NCI-H460 (cell line): ENCODE results near the gene HPSE2. TPM values are rescaled to one million over a fixed set of nuclear protein-coding genes. Genes with fewer than 3 reads are reported as not detected.
"Not testable (repeated sequence)": the region's sequence is repeated elsewhere in the genome, so short reads cannot be mapped to it uniquely, and the experiment has no call there.

Source experiments
- DNase-seq: peaks from one replicate; pipeline ENCODE4 v3.0.0-alpha.2; 2016; ENCODE audit warnings: low read depth; ENCODE audit errors: extremely low read depth
- total RNA-seq: library from RNA; depleted of rRNA; stranded (reverse); fragments of >200 nt; shearing (Covaris generic); gene quantifications from 2 replicates; pipeline ENCODE4 v1.2.3, GENCODE V29; 2014

Gene HPSE2
- total RNA-seq, 1 experiment from 2014 or later, result not detected

DNA sequence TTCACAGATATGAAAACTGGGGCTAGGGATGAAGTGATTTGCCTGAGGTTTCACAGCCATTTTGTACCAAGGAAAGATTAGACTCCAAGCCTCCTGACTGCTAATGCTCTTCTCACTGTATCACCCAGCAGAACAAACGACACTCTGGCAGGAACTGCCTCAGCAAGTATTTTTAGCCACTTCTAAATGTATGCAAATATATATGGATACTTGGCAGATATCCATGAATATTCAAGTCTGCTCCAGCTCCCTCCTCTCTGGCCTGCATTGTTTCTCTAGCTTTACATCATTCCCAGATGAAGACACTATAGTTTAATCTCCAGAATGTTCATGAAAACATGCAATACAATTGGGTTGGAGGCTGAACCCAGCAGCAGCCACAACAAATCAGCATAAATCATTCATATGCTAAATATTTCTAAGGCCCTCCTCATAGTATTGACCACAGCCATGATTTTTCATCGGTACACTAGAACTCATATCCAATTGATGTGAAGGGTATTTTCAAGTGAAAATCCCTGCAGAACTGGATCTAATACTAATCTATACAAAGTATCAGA lies 65.5 kb downstream of the HPSE2 start:
- DNase-seq, result no peak

GRCh38 chr10:99161165-99161564 lies 74.5 kb downstream of the HPSE2 start:
- DNase-seq, result no peak

- no peak for DNase-seq
Observed at GRCh38 chr10:99143651-99144050, 92.0 kb downstream of the HPSE2 start.

DNA sequence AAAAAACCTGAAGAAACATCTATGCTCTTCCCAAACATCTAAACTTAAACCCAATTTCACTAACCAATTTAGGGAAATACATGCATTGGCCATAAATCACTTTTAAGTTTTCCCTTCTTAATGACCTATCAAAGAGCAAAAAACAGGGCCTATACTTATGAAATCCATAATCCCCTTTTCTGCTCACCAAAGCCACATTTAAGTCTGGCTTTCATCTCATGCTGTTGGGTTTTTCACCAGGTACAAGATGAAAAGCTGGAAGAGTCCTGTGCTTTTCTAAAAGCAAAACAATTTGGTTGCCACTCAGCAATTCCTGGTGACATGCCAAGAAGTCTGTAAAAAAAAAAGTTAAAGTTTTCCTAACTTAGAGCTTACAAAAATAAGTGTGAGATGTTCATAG lies 92.6 kb downstream of the HPSE2 start:
- no peak for DNase-seq

GRCh38 chr10:99132897-99133296 lies 102.8 kb downstream of the HPSE2 start:
- not testable (repeated sequence) for DNase-seq

DNA sequence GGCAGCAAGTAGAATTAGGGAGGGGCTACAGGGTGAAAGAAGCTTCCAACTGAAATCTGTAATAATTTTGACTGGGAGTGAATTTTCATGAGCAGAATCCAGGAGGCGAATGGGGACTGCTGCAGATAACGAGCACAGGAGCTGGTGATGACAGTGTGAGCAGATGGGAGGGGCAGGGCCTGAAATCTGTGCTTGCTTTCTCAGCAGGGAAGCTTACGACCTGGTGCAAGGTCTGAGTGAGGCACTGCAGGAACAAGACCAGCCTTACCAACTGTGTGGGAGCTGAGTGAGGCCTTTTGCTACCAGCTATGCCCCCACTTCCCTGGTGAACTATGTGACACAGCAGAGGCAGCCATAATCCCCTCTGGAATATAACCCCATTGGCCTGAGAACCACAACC lies 109.8 kb downstream of the HPSE2 start:
- no peak for DNase-seq

DNA sequence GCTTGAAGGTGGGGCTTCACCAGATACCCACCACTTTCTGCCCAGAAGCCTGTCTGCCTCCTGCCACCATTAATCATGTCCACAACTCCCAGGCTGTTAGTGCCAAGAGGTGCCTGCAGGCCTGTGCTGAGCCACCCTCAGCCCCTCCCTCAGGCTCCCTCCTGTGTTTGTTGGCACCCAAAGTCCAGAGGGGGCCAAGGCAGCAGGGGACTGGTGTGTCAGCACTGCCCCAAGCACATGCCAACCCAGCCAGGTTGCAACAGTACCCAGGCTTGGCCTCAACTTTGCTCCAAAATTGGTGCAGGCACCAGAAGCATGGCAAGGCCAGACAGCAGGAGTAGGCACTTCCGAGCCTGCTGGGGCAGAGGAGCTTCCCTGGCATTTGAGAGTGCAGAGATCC lies 111.3 kb downstream of the HPSE2 start:
- no peak for DNase-seq

DNA sequence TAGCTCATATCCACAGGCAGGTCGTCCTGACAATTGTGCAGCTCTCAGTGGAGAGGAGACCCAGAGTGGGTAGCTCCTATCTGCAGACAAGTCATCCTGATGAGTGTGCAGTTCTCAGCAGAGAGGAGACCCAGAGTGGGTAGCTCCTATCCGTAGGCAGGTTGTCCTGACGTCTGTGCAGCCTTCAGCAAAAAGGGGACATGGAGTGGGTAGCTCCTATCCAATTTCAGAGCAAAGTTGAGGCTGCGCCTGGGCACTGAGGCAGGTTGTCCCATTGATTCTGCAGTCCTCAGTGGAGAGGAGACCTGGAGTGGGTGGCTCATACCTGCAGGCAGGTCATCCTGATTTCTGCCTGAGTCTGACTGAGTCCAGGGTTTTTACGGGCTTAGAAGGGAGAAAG lies 111.8 kb downstream of the HPSE2 start:
- DNase-seq, result no peak

- DNase-seq, result no peak
Observed at GRCh38 chr10:99123336-99123735, 112.3 kb downstream of the HPSE2 start.

- no peak for DNase-seq
Observed at GRCh38 chr10:99119258-99119748, 116.3 kb downstream of the HPSE2 start.

DNA sequence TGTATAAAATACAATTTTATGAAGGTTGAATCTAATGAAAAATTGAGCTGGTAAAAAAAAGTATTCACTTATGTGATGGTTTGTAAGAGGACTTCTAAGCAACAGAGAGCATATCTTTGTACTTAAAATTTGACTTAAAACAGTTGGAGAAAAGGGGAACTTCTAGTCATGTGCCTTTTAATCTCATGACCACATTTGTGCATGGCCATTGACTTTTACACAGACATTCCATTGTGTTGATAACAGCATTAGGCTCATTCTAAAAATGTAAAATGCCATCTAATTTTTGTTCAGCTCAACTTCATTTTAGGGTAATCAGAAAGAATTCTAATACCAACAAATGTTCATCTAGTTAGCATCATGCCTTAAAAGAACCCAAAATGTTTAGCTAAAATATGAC lies 119.9 kb downstream of the HPSE2 start:
- no peak for DNase-seq

DNA sequence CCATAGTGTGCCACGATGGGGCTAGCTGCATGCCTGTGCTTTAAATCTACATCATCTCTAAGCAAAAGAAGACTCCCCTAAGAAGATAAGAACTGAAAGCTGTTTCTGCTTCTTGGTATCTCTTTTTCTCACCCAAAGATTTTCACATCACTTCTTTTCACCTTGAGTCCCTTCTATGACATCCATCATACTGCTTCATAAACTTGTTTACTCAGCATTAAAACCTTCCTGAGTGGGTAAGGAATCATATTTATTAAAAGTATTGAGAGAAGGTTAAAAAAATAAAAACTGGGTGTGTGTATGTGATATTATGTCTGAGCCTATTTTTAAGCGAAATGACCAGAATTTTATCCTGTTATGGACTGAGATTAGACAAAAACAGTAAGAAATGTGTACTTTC lies 150.3 kb downstream of the HPSE2 start:
- DNase-seq, result no peak

DNA sequence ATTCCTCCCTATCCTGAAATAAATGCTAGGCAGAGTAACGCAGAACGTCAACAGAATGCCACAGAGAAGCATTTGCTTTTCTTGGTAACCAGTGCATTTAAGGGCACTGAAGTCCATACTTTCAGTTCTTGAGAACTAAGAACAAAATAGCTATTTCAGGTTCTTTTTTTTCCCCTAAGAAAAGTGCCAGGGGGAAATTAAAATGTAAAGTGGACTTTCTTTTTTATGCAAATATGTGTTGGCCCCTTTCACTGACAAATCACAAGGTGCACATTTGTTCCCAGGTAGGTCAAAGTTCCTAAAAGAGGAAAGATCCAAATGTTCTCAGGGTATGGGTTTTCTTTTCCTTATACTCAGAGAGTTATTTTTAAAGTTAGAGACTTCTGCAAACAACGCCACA lies 151.5 kb downstream of the HPSE2 start:
- DNase-seq, result no peak

- DNase-seq, result no peak
Observed at GRCh38 chr10:99080275-99080945, 155.2 kb downstream of the HPSE2 start.

DNA sequence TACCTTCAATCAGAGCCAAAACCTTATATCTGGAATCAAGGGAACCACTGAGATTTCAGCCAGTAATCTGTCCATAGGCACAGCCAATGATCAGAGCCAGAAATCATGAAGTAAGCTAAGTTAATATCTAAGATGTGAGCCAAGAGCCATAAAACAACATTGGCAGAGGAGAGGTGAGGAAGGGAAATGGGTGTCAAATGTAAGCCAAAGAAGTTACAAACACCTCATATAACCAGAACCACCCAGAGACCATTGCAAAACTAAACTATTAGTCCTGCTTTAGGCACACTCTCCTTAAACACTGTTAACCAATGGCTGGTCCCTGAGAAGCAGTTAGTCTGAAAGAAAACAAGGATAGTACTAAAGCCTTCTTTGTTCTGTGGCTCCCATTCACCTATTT lies 173.1 kb downstream of the HPSE2 start:
- no peak for DNase-seq

- no peak for DNase-seq
Observed at GRCh38 chr10:99058762-99059161, 176.9 kb downstream of the HPSE2 start.

GRCh38 chr10:99057936-99058690 lies 177.5 kb downstream of the HPSE2 start:
- DNase-seq, result no peak

GRCh38 chr10:99045671-99046070 lies 190.0 kb downstream of the HPSE2 start:
- DNase-seq, result no peak

DNA sequence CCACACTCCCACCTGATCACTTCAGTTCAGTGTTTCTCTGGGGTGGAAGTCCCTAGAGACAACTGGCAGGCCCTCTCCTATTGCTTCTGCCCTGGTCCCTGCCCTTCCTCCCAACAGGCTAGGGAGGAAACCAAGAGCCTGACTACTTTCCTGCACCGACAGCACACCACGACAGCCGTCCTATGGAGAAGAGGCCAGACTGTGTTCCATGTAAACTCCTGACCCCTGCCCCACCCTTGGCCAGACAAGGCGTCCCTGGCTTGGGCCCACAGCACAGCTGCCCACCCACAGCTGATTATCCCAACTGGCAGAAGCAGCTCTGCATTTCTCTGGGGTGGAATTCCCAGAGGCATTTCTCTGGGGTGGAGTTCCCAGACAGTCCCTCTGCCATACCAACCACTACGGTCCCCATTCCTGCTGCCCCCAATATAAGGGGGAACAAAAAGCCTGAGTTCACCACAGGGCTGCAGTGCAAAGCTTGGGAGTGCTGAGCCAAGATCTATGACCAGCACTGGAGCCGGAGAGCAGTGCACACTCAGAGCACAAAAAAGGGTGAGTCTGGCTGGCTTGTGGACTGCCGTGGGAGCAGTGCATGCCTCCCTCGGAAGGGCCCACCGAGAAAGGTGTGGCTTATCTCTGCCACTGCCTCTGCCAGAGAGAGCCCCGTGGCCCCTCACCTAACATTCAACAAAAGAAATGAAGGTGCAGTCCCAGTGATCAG lies 193.4 kb downstream of the HPSE2 start:
- DNase-seq, result no peak

- no peak for DNase-seq
Observed at GRCh38 chr10:99041468-99041867, 194.2 kb downstream of the HPSE2 start.

GRCh38 chr10:99013885-99014284 lies 221.8 kb downstream of the HPSE2 start:
- no peak for DNase-seq
